ENCODE results near the gene IL9. TPM values are rescaled to one million over a fixed set of nuclear protein-coding genes. Genes with fewer than 3 reads are reported as not detected.

Gene IL9
- total and polyA plus RNA-seq, 5 experiments from 2014 or later = not detected

DNA sequence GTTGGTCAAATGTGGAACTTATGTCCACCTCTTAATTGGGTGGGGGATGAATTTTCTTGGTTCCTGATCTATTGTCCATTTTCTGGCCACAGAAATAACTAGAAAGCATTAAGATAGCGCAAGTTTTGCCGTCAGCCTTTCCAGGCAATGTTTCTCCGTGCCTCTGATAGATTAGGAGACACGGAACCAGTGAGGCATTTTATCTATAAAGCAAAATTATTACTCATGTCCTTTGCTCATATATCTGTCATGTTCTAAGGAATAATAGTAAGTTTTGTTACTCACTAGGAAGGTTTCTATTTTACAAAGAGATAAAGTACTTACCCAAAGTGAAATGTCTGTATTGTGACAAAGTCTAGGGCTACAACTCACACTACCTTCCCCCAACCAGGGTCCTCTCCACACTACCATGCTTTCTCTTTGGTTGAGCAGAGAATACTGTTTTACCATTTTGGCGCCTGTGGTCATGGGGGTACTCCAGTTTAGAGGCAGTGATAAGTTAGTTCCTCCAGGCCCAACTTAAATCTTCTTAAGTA, 19.9 kb upstream of the IL9 start:
- ATAC-seq = no peak
- Mint-ChIP-seq H3K27me3 (peaks cover 29 to 44% (median 30%) of the 10 kb centered on the region in 5 donors), H3K4me3 (no peak overlapping the region), H3K27ac (no peak overlapping the region), H3K36me3 (no peaks in the 10 kb centered on the region), H3K9me3 (peaks cover 0 to 2% (median 0%) of the 10 kb centered on the region in 9 donors), H3K4me1 (no peaks in the 10 kb centered on the region)
- POLR2A ChIA-PET = no interaction called here
- no peak for DNase-seq

DNA sequence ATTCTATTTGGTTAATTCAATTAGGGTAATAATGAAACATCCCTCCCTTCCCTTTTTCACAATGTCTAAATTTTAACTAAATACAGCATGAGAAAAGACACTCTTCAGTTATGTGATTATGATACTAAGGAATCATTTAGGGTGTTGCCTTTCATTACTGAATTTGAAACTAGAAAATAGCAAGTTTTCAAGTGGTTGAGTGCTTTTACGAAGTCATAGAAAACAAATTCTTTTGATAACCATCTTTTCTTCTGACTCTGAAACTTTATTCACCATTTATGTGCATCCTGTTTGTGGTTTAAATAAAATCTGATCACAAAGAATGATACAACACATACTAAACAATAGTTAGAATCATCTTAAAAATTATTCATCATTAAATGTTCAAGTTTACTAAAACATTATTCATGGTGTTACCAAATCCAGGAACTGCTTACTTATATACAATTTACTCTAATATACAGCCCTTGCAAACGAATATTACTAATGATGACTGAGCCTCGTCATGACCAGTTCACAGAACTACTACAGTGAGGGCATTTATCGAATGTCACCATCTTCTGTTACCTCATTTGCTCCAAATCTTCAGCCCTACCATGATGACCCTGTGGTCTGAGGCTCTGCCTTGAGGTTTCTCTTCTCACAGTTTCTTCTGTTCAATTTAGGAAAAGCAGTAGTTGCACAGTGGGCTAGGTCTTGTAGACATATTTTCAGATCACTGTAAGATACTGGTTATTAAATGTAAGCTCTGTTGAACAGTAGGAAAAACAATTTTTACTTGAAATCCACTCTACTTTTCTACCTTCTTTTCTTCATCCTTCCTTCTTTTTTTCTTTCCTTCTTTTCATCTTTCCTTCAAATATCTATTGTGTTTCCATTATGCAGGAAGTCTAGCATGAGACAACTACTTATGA, 18.3 kb upstream of the IL9 start:
- DNase-seq (no peak), ATAC-seq (no peak)
- no peaks in the 10 kb centered on the region for H3K4me1 Mint-ChIP-seq
- POLR2A ChIA-PET = no interaction called here
- no peak overlapping the region for H3K4me3 Mint-ChIP-seq
- no peaks in the 10 kb centered on the region for H3K36me3 Mint-ChIP-seq
- no peak overlapping the region for H3K27ac Mint-ChIP-seq
- H3K27me3 Mint-ChIP-seq = peaks cover 32 to 60% (median 38%) of the 10 kb centered on the region in 5 donors
- H3K9me3 Mint-ChIP-seq = peaks cover 0 to 2% (median 0%) of the 10 kb centered on the region in 9 donors

- POLR2A ChIA-PET = no interaction called here
Measured at GRCh38 chr5:135905144-135905543, 9.5 kb upstream of the IL9 start.

DNA sequence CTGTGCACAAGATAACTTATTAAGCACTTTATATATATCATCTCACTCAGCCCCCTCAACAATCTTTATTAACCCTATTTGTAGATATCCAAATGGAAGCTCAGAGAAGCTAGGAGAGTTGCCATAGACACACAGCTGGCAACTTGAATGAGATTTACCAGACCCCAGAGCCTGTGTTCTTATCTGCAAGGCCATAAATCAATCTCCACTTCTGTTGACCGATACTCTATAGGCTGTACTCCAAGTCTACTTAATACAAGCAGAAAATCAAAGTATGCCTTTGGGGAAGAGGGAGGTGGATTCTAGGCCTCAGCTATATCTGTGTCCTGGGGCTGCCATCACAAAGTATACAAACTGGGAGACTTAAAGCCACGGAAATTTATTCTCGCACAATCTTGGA, 6.0 kb upstream of the IL9 start:
- ATAC-seq (no peak), DNase-seq (no peak)
- Mint-ChIP-seq H3K4me3 (no peak overlapping the region), H3K4me1 (no peaks in the 10 kb centered on the region), H3K9me3 (no peaks in the 10 kb centered on the region), H3K27ac (no peak overlapping the region), H3K27me3 (peaks cover 11 to 55% (median 31%) of the 10 kb centered on the region in 5 donors), H3K36me3 (no peaks in the 10 kb centered on the region)
- POLR2A ChIA-PET = no interaction called here

More at GRCh38 chr5:135905144-135905543, 9.5 kb upstream of the IL9 start:
- Mint-ChIP-seq H3K27ac (no peak overlapping the region), H3K27me3 (peaks cover 13 to 45% (median 22%) of the 10 kb centered on the region in 5 donors), H3K36me3 (no peaks in the 10 kb centered on the region), H3K4me3 (no peak overlapping the region), H3K9me3 (no peaks in the 10 kb centered on the region), H3K4me1 (no peaks in the 10 kb centered on the region)
- DNase-seq (no peak), ATAC-seq (no peak)

DNA sequence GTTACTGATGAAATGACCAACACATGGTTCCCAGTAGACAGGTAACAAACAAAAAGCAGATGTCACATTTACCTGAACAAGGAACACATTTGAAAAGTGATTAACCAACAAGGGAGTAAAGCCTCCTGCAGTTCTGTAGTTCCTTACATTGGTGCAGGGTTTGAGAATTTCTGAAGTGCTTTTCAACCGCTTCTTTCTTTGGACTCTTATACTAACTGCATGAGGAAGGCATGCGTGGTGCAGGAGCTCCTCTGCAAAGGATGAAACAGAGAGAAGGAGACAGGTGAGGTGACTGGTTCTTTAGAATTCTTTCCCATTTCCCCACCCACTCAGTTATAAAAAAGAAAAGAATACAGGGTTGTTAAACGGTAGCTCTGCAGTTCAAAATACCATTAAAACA, 4.6 kb upstream of the IL9 start:
- H3K4me1 Mint-ChIP-seq = no peaks in the 10 kb centered on the region
- no peaks in the 10 kb centered on the region for H3K36me3 Mint-ChIP-seq
- H3K9me3 Mint-ChIP-seq = no peaks in the 10 kb centered on the region
- no peak overlapping the region for H3K4me3 Mint-ChIP-seq
- DNase-seq (no peak), ATAC-seq (no peak)
- peaks cover 13 to 67% (median 35%) of the 10 kb centered on the region in 5 donors for H3K27me3 Mint-ChIP-seq
- POLR2A ChIA-PET = no interaction called here
- no peak overlapping the region for H3K27ac Mint-ChIP-seq

DNA sequence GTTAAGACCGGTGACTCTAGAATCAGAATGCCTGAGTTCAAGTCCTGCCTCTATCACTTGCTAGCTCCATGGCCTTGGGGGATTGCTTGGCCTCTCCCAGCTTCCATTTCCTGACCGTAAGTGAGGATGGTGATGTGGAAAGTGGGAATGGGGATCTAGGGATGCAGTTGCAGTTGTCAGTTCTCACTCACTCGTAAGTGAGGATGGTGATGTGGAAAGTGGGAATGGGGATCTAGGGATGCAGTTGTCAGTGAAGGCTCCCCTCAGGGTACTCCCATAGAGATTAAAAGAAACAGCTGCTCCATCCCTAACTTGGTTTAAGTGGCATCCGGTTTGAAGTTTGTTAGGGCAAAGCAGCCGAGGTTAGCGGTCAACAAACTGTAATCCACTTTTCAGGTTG, 3.0 kb upstream of the IL9 start:
- no peaks in the 10 kb centered on the region for H3K36me3 Mint-ChIP-seq
- DNase-seq (no peak), ATAC-seq (no peak)
- H3K9me3 Mint-ChIP-seq = no peaks in the 10 kb centered on the region
- POLR2A ChIA-PET = no interaction called here
- H3K4me1 Mint-ChIP-seq = no peaks in the 10 kb centered on the region
- no peak overlapping the region for H3K27ac Mint-ChIP-seq
- H3K27me3 Mint-ChIP-seq = peaks cover 12 to 67% (median 30%) of the 10 kb centered on the region in 5 donors
- H3K4me3 Mint-ChIP-seq = no peak overlapping the region

DNA sequence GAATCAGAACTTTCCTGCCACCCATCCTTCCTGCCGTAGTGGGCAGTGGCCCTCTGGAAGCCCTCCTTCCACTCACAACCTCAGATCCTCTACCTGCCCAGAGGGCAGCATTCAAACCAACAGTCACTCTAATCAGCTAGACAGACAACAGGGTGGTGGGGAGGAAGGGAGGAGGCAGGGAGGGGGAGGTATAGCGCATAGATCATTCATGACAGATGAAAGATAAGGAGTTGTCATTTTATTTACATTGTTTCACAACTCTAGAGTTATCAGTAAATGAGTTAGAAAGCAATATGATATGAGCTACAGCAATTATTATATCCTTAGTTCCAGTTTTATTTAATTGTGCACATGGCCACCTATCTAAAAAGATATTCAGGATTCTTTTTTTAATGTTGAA, 852 bp downstream of the IL9 start:
- Mint-ChIP-seq H3K36me3 (no peaks in the 10 kb centered on the region), H3K4me1 (peaks cover 0 to 1% (median 0%) of the 10 kb centered on the region in 4 donors), H3K4me3 (no peak overlapping the region), H3K27me3 (peaks cover 8 to 42% (median 20%) of the 10 kb centered on the region in 5 donors), H3K27ac (no peak overlapping the region), H3K9me3 (no peaks in the 10 kb centered on the region)
- DNase-seq (no peak), ATAC-seq (no peak)
- POLR2A ChIA-PET = no interaction called here

DNA sequence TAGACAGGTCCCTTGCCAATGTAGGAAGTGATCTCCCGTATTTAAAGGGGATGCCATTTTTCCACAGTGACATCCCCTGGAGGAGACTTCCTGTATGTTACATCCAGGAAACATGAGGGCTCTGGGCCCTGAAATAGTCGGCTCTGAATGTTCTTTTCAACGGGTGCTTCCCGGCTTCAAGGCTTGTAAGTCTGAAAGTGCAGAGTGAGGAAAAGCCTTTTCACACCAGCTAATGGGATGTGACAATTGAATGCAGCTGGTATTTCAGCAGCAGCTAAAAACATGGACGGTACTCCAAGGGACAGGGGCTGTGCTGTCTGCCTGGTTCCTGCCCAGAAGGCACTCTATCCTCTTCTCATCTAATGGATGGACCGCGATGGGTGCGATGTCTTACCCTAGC, 1.4 kb downstream of the IL9 start:
- H3K27ac Mint-ChIP-seq = no peak overlapping the region
- POLR2A ChIA-PET = no interaction called here
- H3K27me3 Mint-ChIP-seq = peaks cover 8 to 37% (median 18%) of the 10 kb centered on the region in 5 donors
- no peak overlapping the region for H3K4me3 Mint-ChIP-seq
- no peaks in the 10 kb centered on the region for H3K9me3 Mint-ChIP-seq
- H3K36me3 Mint-ChIP-seq = no peaks in the 10 kb centered on the region
- peaks cover 0 to 1% (median 0%) of the 10 kb centered on the region in 4 donors for H3K4me1 Mint-ChIP-seq
- ATAC-seq = no peak
- no peak for DNase-seq

GRCh38 chr5:135891791-135892190, 3.9 kb downstream of the IL9 start:
- no peak for ATAC-seq
- POLR2A ChIA-PET = no interaction called here

DNA sequence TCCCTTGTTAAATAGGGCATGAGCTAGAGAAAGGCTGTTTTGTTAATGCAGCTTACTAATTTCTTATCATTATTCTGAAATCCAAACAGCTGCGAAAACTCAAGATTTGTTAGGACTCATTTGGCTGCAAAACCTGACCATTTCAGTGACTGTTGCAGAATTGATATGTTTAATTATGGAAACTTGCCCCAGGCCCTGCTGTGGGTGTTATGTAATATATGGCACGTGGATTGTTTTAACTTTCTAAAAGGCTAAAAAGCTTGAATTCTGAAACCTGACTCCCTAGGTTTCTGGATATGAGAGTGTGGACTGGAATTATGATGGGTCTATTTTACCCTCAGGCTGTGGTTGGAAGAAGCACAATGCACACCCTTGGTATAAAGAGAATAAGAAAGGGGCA, 4.4 kb downstream of the IL9 start:
- no peaks in the 10 kb centered on the region for H3K36me3 Mint-ChIP-seq
- DNase-seq = no peak
- no peak overlapping the region for H3K4me3 Mint-ChIP-seq
- ATAC-seq = no peak
- POLR2A ChIA-PET = no interaction called here
- H3K9me3 Mint-ChIP-seq = no peaks in the 10 kb centered on the region
- H3K4me1 Mint-ChIP-seq = peaks cover 3 to 13% (median 7%) of the 10 kb centered on the region in 4 donors
- H3K27me3 Mint-ChIP-seq = peaks cover 6 to 16% (median 8%) of the 10 kb centered on the region in 5 donors
- H3K27ac Mint-ChIP-seq = no peak overlapping the region

More at GRCh38 chr5:135891791-135892190, 3.9 kb downstream of the IL9 start:
- Mint-ChIP-seq H3K27ac (no peak overlapping the region), H3K4me1 (peaks cover 3 to 13% (median 7%) of the 10 kb centered on the region in 4 donors), H3K9me3 (no peaks in the 10 kb centered on the region), H3K27me3 (peaks cover 5 to 16% (median 9%) of the 10 kb centered on the region in 5 donors), H3K36me3 (no peaks in the 10 kb centered on the region), H3K4me3 (no peak overlapping the region)
- no peak for DNase-seq

DNA sequence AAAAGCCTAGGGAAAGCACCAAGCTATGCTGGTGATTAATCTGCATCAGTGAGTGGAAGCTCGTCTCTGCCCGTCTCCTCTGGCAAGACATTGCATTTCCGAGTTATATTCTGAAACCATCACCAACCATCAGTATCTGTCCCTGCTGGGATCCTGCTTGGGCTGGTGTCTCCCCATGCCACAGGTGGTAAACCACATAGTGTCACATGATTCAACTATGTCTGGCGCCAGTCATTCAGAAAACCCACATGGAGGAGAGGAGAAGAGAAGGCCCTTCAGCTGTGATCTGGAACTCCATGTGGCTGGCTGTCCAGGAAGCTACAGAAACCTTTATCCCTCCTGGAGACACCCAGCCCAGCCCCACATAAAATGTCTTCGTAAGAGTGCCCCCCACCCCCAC, 4.8 kb downstream of the IL9 start:
- Mint-ChIP-seq H3K4me3 (no peak overlapping the region), H3K27me3 (peaks cover 5 to 15% (median 5%) of the 10 kb centered on the region in 5 donors), H3K9me3 (no peaks in the 10 kb centered on the region), H3K27ac (no peak overlapping the region), H3K36me3 (no peaks in the 10 kb centered on the region), H3K4me1 (peaks cover 3 to 13% (median 7%) of the 10 kb centered on the region in 4 donors)
- DNase-seq (no peak), ATAC-seq (no peak)
- POLR2A ChIA-PET = no interaction called here

DNA sequence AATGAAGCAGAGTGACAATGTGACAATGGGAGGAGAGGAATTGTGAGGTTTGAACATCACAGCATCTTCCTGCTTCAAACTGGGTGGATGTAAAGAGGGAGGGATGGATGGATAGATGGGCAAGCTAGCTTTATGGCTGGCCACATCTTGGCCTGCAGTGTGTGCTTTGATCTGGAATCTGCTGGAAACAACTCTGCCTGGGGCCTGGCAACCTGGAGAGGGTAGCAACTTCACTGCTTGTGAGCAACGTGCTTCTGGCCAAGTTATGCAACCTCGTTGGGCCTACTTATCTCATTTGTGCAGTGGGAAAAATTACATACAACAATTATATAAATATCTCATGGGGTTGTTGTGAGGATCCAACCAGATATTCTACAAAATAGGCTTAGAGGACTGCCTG, 5.3 kb downstream of the IL9 start:
- peaks cover 5 to 15% (median 6%) of the 10 kb centered on the region in 5 donors for H3K27me3 Mint-ChIP-seq
- no peak for DNase-seq
- H3K4me3 Mint-ChIP-seq = no peak overlapping the region
- H3K4me1 Mint-ChIP-seq = peaks cover 3 to 13% (median 7%) of the 10 kb centered on the region in 4 donors
- ATAC-seq = no peak
- no peaks in the 10 kb centered on the region for H3K9me3 Mint-ChIP-seq
- no peaks in the 10 kb centered on the region for H3K36me3 Mint-ChIP-seq
- peak overlapping the region in 1 of 10 donors; percentile 25 for H3K27ac Mint-ChIP-seq
- POLR2A ChIA-PET = no interaction called here

DNA sequence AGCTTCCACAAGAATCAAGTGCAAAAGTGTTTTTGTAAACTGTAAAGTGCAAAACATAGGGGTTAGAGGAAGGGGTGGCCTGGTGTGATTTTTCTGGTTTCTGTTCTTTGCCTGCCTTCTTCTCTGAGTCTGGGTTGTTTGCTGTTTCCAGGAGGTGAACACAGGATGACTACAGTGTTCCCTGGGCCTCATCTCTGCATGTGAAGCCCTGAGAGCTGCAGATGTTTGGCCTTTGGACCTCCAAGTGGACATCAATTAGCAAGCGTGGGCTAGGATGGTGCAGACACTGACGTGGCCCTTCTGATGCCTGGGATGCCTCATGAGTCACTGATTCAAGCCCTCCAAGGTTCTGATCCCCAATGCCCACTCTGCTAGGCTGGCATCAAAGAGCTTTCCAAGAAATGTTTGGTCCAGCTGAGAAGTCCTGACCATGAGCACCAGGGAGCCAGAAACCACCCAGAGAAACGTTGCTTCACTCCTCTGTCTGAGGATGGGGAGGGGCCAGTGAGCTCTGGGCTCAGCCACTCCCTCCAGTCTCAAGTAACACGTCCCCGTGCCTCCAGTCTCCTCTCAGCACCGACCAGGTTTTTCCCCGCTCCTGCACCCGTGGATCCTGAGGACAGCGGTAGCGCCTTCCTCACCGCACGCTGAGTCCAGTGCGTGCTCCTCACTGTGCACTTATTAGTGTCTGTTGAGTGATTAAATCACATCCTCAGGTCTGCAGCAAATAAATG, 7.6 kb downstream of the IL9 start:
- DNase-seq (no peak), ATAC-seq (no peak)
- POLR2A ChIA-PET = no interaction called here
- peaks cover 3 to 13% (median 7%) of the 10 kb centered on the region in 4 donors for H3K4me1 Mint-ChIP-seq
- no peaks in the 10 kb centered on the region for H3K36me3 Mint-ChIP-seq
- H3K27ac Mint-ChIP-seq = no peak overlapping the region
- no peaks in the 10 kb centered on the region for H3K9me3 Mint-ChIP-seq
- H3K27me3 Mint-ChIP-seq = peaks cover 10 to 26% (median 19%) of the 10 kb centered on the region in 5 donors
- peak overlapping the region in 3 of 10 donors; percentile 37 to 52 (median 39) for H3K4me3 Mint-ChIP-seq
